ENCODE results near the gene MYT1.

Gene MYT1

DNA sequence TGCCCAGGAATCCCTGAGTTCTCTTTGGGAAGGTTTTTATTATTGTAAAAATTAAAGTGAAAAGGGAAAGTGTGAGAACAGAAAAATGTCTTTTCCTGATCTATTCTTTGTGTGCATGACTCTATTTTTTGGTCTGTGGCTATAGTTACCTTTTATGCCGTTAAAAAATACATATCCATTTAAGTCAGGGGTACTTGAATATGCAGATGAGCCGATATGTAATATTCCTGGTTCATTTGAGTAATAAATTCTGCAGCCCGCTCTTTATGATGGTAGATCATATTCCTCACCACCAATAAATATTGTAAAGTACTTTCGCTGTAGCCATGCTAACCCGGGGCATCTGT, 503 bp upstream of the MYT1 start:
- no peaks in the 10 kb centered on the region for H3K9me3 ChIP-seq (replicated peaks in 1 of 11)
- no peak for TF ChIP-seq Cebpa-rat (IDR thresholded peaks at IDR 0.05)
- H3K4me3 ChIP-seq: no peak overlapping the region
- H3K4me2 ChIP-seq: no peak overlapping the region
- H3K27ac ChIP-seq: no peak overlapping the region
- no peak overlapping the region for H3K9ac ChIP-seq
- peaks cover 0 to 59% (median 10%) of the 10 kb centered on the region in 11 experiments; a peak in 12 of 22 replicates for H4K20me1 ChIP-seq
- H3K4me1 ChIP-seq: no peaks in the 10 kb centered on the region
- H3K36me3 ChIP-seq: no peaks in the 10 kb centered on the region
- H3K27me3 ChIP-seq: peaks cover 82 to 98% (median 94%) of the 10 kb centered on the region in 11 experiments

DNA sequence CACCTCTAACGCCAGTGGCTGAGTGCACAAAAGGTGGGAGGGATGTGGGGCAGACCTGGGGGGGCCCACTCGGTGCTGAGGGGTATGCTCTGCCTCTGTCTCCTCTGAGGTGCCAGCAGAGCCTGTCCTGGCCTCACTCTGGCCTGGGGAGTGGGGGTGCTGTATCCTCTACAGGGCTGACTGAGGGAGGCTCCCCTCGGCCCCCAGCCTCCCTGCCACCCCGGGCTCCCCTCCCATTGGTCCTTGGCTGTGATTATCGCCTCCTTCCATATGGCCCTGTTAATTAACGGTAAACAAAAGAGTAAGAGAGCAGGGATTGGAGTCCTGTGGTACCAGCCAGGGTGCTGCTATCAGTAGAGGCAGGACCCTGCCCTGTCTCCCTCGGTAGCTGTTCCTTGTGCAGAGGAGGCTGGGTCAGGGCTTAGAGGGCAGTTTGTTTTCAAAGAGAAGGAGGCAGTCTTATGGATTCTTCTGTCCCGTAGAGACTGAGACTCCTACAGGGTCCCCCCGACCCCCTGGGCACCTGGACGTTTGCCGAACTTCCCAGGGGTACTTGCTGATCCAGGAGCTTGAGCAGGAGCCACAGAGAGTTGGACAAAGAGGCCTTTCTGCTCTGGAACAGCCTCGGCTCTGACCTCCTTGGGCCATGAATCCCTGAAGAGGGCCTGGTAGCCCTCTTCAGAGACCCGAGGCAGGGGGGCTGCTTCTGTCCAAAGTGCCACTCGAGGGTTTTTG, 1.8 kb downstream of the MYT1 start:
- H3K9ac ChIP-seq: no peak overlapping the region
- TF ChIP-seq Cebpa-rat (IDR thresholded peaks at IDR 0.05): no peak
- H4K20me1 ChIP-seq: peaks cover 0 to 44% (median 8%) of the 10 kb centered on the region in 11 experiments; a peak in 10 of 22 replicates
- no peaks in the 10 kb centered on the region for H3K36me3 ChIP-seq
- H3K27me3 ChIP-seq: peaks cover 67 to 83% (median 77%) of the 10 kb centered on the region in 11 experiments
- H3K4me2 ChIP-seq: no peak overlapping the region
- H3K4me3 ChIP-seq: no peak overlapping the region
- peaks cover 0 to 4% (median 0%) of the 10 kb centered on the region in 10 experiments; a peak in 2 of 20 replicates for H3K4me1 ChIP-seq
- no peaks in the 10 kb centered on the region for H3K9me3 ChIP-seq (replicated peaks in 1 of 11)
- H3K27ac ChIP-seq: no peak overlapping the region

DNA sequence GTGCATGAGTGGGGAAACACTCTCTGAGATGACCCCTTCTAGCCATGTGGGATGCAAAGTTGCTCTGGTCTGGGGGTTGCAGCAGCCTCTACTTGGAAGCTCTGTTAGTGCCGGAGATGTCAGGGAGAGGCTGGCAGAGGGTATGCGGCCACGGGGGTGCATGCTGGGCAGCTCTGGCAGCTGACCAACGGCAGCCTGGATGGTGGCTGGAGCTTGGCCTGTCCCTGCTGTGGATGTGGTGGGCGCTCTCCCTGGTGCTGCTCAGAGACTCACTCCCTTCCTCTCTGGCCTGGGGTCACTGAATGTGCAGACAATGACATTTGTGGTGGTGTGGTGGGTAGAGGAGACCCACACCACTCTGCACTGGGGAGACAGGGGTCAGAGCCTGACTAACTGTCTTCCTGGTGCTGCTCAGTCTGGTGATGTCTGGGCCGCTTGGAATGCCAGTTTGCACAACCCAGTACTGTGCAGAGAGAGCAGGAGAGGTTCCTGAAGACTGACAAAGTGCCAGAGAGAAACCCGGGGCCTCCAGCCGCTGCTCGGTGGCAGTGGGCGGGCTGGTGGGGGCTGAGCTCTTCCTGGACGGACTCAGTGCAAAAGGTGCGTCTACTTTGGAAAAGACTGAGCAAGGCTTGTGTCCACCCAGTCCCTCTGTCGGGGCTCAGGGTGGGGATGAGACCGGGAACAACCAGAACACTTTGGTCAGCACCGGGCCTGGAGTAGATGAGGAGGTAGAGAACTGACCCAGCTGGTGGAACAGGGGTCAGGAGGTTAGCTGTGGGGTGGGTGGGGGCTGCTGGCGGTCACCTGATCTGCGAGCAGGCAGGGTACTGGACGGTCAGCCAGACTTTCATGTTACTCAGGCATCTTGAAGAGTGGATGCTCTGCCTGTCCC, 2.7 kb downstream of the MYT1 start:
- peaks cover 57 to 76% (median 68%) of the 10 kb centered on the region in 11 experiments for H3K27me3 ChIP-seq
- TF ChIP-seq Cebpa-rat (IDR thresholded peaks at IDR 0.05): no peak

DNA sequence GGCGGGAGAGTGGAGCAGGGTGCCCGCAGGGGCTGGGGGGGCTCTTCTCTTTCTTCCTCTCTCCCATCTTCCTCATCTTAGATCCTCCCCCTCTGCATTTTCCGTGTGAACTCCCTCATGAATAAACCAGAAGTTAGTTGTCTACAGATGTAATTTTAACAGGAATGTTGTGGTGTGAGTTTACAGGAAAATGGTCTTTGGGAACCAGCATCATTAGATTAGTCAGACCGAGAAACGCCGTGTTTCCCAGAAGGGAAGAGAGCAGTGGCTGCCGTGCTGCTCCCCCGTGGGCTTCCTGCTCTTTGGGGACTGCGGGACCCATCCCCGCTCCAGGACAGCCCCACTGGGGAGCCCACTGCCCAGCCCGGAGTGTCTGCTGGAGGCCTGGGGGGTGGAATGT, 3.4 kb downstream of the MYT1 start:
- Histone ChIP-seq H3K27me3 (peaks cover 51 to 76% (median 64%) of the 10 kb centered on the region in 11 experiments), H3K9ac (no peak overlapping the region), H4K20me1 (peaks cover 0 to 43% (median 8%) of the 10 kb centered on the region in 11 experiments; a peak in 9 of 22 replicates)

More for the DNA sequence above, 2.7 kb downstream of the MYT1 start:
- Histone ChIP-seq H3K9ac (no peak overlapping the region), H3K4me3 (no peak overlapping the region), H3K36me3 (no peaks in the 10 kb centered on the region), H3K27ac (no peak overlapping the region), H3K9me3 (replicated peaks in 1 of 11) (no peaks in the 10 kb centered on the region), H4K20me1 (peaks cover 0 to 43% (median 8%) of the 10 kb centered on the region in 11 experiments; a peak in 9 of 22 replicates), H3K4me2 (no peak overlapping the region), H3K4me1 (peaks cover 0 to 4% (median 0%) of the 10 kb centered on the region in 10 experiments; a peak in 2 of 20 replicates)

DNA sequence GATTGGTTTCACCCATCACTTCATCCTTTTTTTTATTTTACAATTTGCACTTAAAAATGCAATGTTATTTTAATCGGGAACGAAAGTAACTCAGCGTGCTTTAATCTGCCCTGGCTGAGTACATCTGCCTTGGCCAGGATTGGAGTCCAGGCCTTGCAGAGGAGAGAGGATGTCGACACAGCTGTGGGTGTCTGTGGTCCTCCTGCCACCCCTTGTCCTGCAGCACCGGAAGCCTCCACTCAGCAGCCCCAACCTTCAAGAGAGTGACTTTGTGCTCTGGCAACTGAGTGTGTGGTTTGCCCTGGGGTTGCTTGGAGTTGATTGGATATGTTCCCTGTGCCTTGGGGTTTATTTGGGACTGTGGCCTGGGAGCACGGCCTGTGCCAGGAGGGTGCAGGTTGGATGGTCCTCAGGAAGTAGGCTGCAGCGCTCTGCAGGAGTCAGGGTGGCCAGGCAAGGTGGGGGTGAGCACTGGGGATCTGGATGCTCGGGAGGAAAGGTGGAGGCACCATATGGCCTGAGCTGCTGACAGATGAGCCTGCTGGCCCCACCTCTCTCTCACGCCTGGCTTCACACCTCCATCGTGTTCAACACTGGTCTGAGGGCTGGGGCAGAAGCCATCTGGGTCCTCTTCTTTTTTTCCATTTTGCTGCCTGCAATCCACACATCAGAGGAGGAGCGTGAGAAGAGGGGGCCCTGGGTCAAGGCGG, 4.3 kb downstream of the MYT1 start:
- Histone ChIP-seq H3K27me3 (peaks cover 51 to 76% (median 64%) of the 10 kb centered on the region in 11 experiments), H3K36me3 (no peaks in the 10 kb centered on the region), H3K4me1 (peaks cover 0 to 4% (median 0%) of the 10 kb centered on the region in 10 experiments; a peak in 2 of 20 replicates), H3K9ac (no peak overlapping the region), H3K4me2 (no peak overlapping the region), H4K20me1 (peaks cover 0 to 43% (median 8%) of the 10 kb centered on the region in 11 experiments; a peak in 9 of 22 replicates), H3K27ac (no peak overlapping the region), H3K9me3 (replicated peaks in 1 of 11) (no peaks in the 10 kb centered on the region), H3K4me3 (no peak overlapping the region)
- no peak for TF ChIP-seq Cebpa-rat (IDR thresholded peaks at IDR 0.05)

More for the DNA sequence above, 3.4 kb downstream of the MYT1 start:
- Histone ChIP-seq H3K9me3 (replicated peaks in 1 of 11) (no peaks in the 10 kb centered on the region), H3K36me3 (no peaks in the 10 kb centered on the region), H3K27ac (no peak overlapping the region), H3K4me1 (peaks cover 0 to 4% (median 0%) of the 10 kb centered on the region in 10 experiments; a peak in 2 of 20 replicates), H3K4me3 (no peak overlapping the region), H3K4me2 (no peak overlapping the region)
- TF ChIP-seq Cebpa-rat (IDR thresholded peaks at IDR 0.05): no peak

DNA sequence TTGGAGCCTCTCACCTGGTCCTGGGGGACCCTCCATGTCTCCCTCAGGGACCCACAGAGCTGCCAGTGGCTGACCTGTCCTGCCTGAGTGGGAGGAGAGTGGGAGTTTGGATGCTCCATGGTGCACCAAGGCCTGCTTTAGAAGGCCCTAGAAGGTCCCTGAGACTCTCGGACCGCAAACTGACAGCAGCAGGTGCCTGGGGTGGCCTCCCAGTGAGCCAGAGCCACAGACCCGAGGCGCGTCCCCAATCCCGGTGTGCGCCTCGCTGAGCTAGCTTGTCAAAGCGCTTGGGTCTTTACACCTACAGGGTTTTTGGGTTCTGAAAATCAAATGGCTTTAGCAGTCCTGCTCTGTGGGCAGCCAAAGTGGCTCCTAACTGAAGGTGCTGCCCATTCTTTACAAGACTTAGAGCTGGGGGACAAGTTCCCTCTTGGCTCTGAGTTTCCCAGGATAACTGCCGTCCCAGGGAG, 4.9 kb downstream of the MYT1 start:
- TF ChIP-seq Cebpa-rat (IDR thresholded peaks at IDR 0.05): no peak
- peaks cover 0 to 4% (median 0%) of the 10 kb centered on the region in 10 experiments; a peak in 2 of 20 replicates for H3K4me1 ChIP-seq
- no peak overlapping the region for H3K4me2 ChIP-seq
- H3K9me3 ChIP-seq (replicated peaks in 1 of 11): no peaks in the 10 kb centered on the region
- H3K36me3 ChIP-seq: no peaks in the 10 kb centered on the region
- peaks cover 0 to 42% (median 8%) of the 10 kb centered on the region in 11 experiments; a peak in 9 of 22 replicates for H4K20me1 ChIP-seq
- H3K9ac ChIP-seq: no peak overlapping the region
- H3K27me3 ChIP-seq: peaks cover 47 to 72% (median 59%) of the 10 kb centered on the region in 11 experiments
- H3K4me3 ChIP-seq: no peak overlapping the region
- H3K27ac ChIP-seq: no peak overlapping the region

DNA sequence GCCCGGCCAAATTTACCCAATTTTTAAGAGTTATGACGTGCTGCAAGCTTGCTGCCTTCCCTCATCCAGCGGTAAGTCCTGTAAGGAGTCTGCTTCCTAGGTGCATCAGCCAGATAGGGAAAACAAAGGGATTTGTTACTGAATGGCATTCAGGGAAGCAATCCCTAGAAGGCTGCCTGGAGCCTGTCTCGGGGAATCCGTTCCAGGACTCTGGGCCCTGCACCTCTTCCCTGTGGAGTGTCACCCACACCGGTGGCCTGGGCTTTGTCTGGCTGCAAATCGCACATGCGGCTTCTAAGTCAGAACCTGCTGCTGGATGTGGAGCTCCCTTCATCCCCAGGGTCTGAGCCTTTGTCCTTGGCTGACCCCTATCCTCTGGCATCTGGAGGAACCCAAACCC, 7.0 kb downstream of the MYT1 start:
- H3K4me2 ChIP-seq: no peak overlapping the region
- H3K4me1 ChIP-seq: peaks cover 0 to 4% (median 0%) of the 10 kb centered on the region in 10 experiments; a peak in 2 of 20 replicates
- no peak overlapping the region for H3K27ac ChIP-seq
- no peaks in the 10 kb centered on the region for H3K9me3 ChIP-seq (replicated peaks in 1 of 11)
- no peaks in the 10 kb centered on the region for H3K36me3 ChIP-seq
- H3K4me3 ChIP-seq: no peak overlapping the region
- H4K20me1 ChIP-seq: peaks cover 0 to 30% (median 6%) of the 10 kb centered on the region in 11 experiments; a peak in 7 of 22 replicates
- peaks cover 30 to 54% (median 41%) of the 10 kb centered on the region in 11 experiments for H3K27me3 ChIP-seq
- no peak for TF ChIP-seq Cebpa-rat (IDR thresholded peaks at IDR 0.05)
- no peak overlapping the region for H3K9ac ChIP-seq

DNA sequence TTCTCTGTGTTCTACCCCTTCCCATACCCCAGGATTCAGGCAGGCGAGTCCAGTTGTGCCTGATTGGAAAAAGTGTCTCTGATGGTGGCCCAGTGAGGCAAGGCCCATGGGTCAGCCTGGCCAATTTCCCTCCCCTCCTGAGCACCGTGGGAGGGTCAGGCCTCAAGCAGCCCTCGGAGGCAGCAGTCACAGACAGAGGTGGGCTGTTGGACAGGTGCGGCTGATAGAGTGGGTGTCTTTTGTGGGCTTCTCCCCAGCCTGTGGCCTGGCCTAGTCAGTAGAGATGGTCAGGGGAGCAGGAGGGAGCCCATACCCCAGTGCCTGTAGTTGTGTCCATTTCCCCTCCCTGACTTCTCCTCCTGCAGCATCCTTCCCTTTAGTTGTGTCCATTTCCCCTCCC, 8.9 kb downstream of the MYT1 start:
- Histone ChIP-seq H3K4me2 (no peak overlapping the region), H3K9me3 (replicated peaks in 1 of 11) (peaks cover 0 to 5% (median 3%) of the 10 kb centered on the region in 11 experiments; a peak in 11 of 22 replicates), H3K27ac (no peak overlapping the region), H3K9ac (no peak overlapping the region), H3K27me3 (peaks cover 22 to 54% (median 40%) of the 10 kb centered on the region in 11 experiments), H4K20me1 (peaks cover 0 to 18% (median 3%) of the 10 kb centered on the region in 11 experiments; a peak in 8 of 22 replicates), H3K36me3 (no peaks in the 10 kb centered on the region), H3K4me3 (no peak overlapping the region), H3K4me1 (peaks cover 0 to 10% (median 2%) of the 10 kb centered on the region in 10 experiments; a peak in 5 of 20 replicates)
- no peak for TF ChIP-seq Cebpa-rat (IDR thresholded peaks at IDR 0.05)

All from BLaER1 treated with 17β-estradiol and CSF1 and Interleukin-3, amounts not matched to agents 10 nM and 100 nM (cell line).